ENCODE data around the gene FGF6. TPM values are rescaled to one million over a fixed set of nuclear protein-coding genes. Genes with fewer than 3 reads are reported as not detected.

Gene FGF6
- total and polyA plus RNA-seq, 10 of the 15 experiments (the other 5 are each of a cell fraction or from before 2014, with no cell fraction given): not detected

GRCh38 chr12:4444031-4444430, 1.6 kb downstream of the FGF6 start:
- Histone ChIP-seq H3K27me3 (replicated peaks in 1 of 2; ENCODE audit: control insufficient read depth in 2 of 2, insufficient read depth in 2 of 2, low read length in 1 of 2) (peaks cover 0 to 3% of the 10 kb centered on the region in 2 experiments; a peak in 3 of 4 replicates), H3K9me3 (replicated peaks; ENCODE audit: control insufficient read depth, insufficient read depth, low read length) (no peaks in the 10 kb centered on the region), H2AFZ (ENCODE audit: control insufficient read depth, low read depth, low read length) (no peak overlapping the region), H3K4me1 (ENCODE audit: control insufficient read depth, insufficient read depth, low read length) (0 out of 2 replicates have a peak, but pooled peaks cover 3% of the 10 kb centered on the region), H3K4me3 (no peak overlapping the region), H3K4me2 (ENCODE audit: control insufficient read depth, insufficient read depth) (no peak overlapping the region), H3K79me2 (ENCODE audit: control insufficient read depth, insufficient read depth, low read length) (no peaks in the 10 kb centered on the region), H3K27ac (ENCODE audit: control insufficient read depth, insufficient read depth) (no peak overlapping the region), H3K36me3 (ENCODE audit: control insufficient read depth in 2 of 2, insufficient read depth in 2 of 2, low read length in 1 of 2) (no peaks in the 10 kb centered on the region), H3K9ac (ENCODE audit: control insufficient read depth, insufficient read depth, low read length) (no peak overlapping the region), H4K20me1 (ENCODE audit: control insufficient read depth, insufficient read depth) (no peaks in the 10 kb centered on the region)
- ChIA-PET CTCF (interaction anchor here (0.6 to 1.8 kb wide), 2 partner anchors 24 to 1391 kb away, joined by 3 to 5 read pairs; no protein-coding TSS in a partner anchor), POLR2A (no interaction called here), RAD21 (ENCODE audit: unreplicated experiment) (no interaction called here), SMC1A (ENCODE audit: uncharacterized antibody, unreplicated experiment) (no interaction called here)
- BruUV-seq (replicated peaks): no TSS peak
- FAIRE-seq (no peak), DNase-seq (ENCODE audit: low read depth, low spot score) (no peak), ATAC-seq (no peak)
- in situ Hi-C loops (cut with MboI): no loop called here
- intact Hi-C loops (cut with micrococcal nuclease; ENCODE audit: unreplicated experiment): no loop called here
- no peak for TF ChIP-seq PAX8 (IDR thresholded peaks at IDR 0.05)
- no peak for TF ChIP-seq RBBP5 (conservative IDR thresholded peaks at IDR 0.05)
- no peak for TF ChIP-seq PKNOX1 (IDR thresholded peaks at IDR 0.05)
- TF ChIP-seq BACH1 (IDR thresholded peaks at IDR 0.05; ENCODE audit: borderline replicate concordance): no peak
- TF ChIP-seq, protein P1, sequence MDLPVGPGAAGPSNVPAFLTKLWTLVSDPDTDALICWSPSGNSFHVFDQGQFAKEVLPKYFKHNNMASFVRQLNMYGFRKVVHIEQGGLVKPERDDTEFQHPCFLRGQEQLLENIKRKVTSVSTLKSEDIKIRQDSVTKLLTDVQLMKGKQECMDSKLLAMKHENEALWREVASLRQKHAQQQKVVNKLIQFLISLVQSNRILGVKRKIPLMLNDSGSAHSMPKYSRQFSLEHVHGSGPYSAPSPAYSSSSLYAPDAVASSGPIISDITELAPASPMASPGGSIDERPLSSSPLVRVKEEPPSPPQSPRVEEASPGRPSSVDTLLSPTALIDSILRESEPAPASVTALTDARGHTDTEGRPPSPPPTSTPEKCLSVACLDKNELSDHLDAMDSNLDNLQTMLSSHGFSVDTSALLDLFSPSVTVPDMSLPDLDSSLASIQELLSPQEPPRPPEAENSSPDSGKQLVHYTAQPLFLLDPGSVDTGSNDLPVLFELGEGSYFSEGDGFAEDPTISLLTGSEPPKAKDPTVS (IDR thresholded peaks at IDR 0.05; ENCODE audit: low read depth, low read length): no peak
- TF ChIP-seq, protein P2, sequence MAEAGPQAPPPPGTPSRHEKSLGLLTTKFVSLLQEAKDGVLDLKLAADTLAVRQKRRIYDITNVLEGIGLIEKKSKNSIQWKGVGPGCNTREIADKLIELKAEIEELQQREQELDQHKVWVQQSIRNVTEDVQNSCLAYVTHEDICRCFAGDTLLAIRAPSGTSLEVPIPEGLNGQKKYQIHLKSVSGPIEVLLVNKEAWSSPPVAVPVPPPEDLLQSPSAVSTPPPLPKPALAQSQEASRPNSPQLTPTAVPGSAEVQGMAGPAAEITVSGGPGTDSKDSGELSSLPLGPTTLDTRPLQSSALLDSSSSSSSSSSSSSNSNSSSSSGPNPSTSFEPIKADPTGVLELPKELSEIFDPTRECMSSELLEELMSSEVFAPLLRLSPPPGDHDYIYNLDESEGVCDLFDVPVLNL (IDR thresholded peaks at IDR 0.05; ENCODE audit: low read depth, low read length): no peak
- TF ChIP-seq MEF2B (IDR thresholded peaks at IDR 0.05; ENCODE audit: partially characterized antibody, poor library complexity, severe bottlenecking): no peak
- TF ChIP-seq PBX3 (IDR thresholded peaks at IDR 0.05; ENCODE audit: insufficient replicate concordance, low read depth, low read length): no peak
- no peak for TF ChIP-seq EED (IDR thresholded peaks at IDR 0.05; ENCODE audit: low read depth)
- TF ChIP-seq ZNF384 (IDR thresholded peaks at IDR 0.05; ENCODE audit: borderline replicate concordance, low read depth, low read length): no peak
- no peak for TF ChIP-seq KDM1A (IDR thresholded peaks at IDR 0.05; ENCODE audit: borderline replicate concordance)
- no peak for TF ChIP-seq EGR1 (IDR thresholded peaks at IDR 0.05; ENCODE audit: borderline replicate concordance in 1 of 2, low read depth in 2 of 2, low read length in 2 of 2)
- TF ChIP-seq KAT2A (conservative IDR thresholded peaks at IDR 0.05; ENCODE audit: control insufficient read depth, low read depth, low read length): no peak
- TF ChIP-seq NFYB (IDR thresholded peaks at IDR 0.05; ENCODE audit: insufficient read depth, low read depth, low read length): no peak
- TF ChIP-seq MYB (IDR thresholded peaks at IDR 0.05; ENCODE audit: borderline replicate concordance, low read depth, low read length): no peak
- 58% methylated on average over 8 of the region's 8 CpGs for WGBS (ENCODE audit: insufficient coverage, insufficient replicate concordance, low lambda C conversion rate, missing lambda C conversion rate)

Data from GM12878 (cell line).